Vagina (tissue), 2 donors: ENCODE measurements around the gene TGFB1.

Experiments
- CTCF ChIP-seq, 3 experiments: fragments of 450-650 bp in 2 of 3; fragments of 200-600 bp in 1 of 3; sonication (generic) in 1 of 3; IDR thresholded peaks; one replicate each; pipeline ENCODE4 v1.5.1; 2017 to 2019; ENCODE audit warnings: antibody characterized with exemption in 3 of 3, mild to moderate bottlenecking in 2 of 3, moderate library complexity in 2 of 3
- POLR2A ChIP-seq, 2 donors: fragments of 450-650 bp; IDR thresholded peaks; one replicate each; pipeline ENCODE4 v1.6.1; 2017; ENCODE audit warnings: antibody characterized with exemption in 2 of 2, mild to moderate bottlenecking in 2 of 2, moderate library complexity in 2 of 2
- POLR2AphosphoS5 ChIP-seq, 2 donors: sonication (generic); formaldehyde crosslinking; IDR thresholded peaks; one replicate each; pipeline ENCODE4 v1.9.0; 2017; ENCODE audit warnings: antibody characterized with exemption in 2 of 2, mild to moderate bottlenecking in 2 of 2, low read depth in 1 of 2; ENCODE audit not compliant: insufficient read depth in 1 of 2

DNA sequence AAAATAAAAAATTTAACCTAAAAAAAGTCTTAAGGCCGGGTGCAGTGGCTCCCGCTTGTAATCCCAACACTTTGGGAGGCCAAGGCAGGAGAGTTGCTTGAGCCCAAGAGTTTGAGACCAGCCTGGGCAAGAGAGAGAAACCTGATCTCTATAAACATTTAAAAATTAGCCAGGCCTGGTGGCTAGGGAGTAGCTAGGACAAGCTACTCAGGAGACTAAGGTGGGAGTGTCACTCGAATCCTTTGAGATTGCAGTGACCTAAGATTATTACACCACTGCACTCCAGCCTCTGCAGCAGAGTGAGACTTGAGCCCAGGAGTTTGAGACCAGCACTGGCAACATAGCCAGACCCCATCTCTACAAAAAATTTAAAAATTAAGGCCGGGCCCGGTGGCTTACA lies 42.6 kb downstream of the TGFB1 start:
- TF ChIP-seq CTCF (IDR thresholded peaks at IDR 0.05) = no peak
- no peak for TF ChIP-seq POLR2AphosphoS5 (IDR thresholded peaks at IDR 0.05; ENCODE audit: insufficient read depth in 1 of 2, low read depth in 1 of 2)
- no peak for TF ChIP-seq POLR2A (IDR thresholded peaks at IDR 0.05)
